NCI-H1105 treated with DMSO at 0.1 percent for 48 hours (cell line): ENCODE measurements around the gene MED15.

ENCODE experiments used
- DNase-seq: peaks from one replicate; lab custom pipeline; 2025; lab: John Stamatoyannopoulos, UW

The MED15 gene

DNA sequence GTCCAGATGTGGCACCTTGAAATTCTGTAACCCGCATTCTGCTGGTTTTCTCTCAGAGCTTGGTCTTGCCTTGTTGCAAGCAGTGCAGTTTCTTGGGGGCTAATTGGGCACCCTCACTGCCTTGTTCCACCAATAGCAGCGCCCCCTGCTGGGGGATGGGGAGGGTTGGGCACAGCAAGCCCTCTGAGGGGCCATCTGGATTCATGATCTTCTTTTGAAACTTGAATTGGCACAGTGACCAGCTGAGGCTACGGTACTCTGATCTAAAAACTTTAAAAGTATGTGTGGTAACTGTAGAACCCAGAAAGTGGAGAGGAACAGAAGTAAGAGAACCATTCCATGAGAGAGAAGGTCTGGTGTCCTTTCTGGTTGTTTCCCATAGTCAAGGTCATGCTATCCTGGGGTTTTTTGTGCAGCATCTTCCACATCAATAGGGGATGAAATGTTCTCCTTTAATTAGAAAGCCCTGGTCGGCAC is 64.2 kb downstream of the MED15 start:
- no peak for DNase-seq

DNA sequence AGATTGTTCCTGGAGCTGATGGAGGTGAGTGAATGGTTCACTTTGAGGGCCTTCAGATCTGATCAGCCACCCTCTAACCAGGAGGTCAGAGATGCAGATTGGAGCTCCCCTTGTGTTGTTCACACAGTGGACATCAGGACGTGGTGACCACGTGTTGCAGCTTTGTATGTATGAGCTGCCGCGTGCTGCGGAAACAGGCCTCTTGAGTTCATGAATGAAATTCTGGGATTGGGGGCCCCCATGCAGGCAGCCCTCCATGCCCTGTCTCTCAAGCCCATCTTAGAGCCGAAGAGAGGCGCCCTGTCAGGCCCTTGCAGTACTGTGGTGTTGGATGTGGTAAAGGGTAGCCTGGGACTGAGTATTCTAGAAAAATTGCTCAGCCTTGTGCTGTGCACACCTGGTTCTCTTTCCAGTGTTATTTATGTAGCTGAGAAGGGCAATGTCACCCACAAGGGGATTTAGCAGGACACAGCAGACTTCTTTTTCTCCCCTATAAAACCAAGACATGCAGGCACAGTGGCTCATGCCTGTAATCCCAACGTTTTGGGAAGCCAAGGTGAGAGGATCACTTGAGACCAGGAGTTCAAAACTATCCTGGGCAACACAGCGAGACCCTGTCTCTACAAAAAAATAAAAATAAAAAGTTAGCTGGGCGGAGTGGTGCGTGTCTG is 64.9 kb downstream of the MED15 start:
- no peak for DNase-seq

DNA sequence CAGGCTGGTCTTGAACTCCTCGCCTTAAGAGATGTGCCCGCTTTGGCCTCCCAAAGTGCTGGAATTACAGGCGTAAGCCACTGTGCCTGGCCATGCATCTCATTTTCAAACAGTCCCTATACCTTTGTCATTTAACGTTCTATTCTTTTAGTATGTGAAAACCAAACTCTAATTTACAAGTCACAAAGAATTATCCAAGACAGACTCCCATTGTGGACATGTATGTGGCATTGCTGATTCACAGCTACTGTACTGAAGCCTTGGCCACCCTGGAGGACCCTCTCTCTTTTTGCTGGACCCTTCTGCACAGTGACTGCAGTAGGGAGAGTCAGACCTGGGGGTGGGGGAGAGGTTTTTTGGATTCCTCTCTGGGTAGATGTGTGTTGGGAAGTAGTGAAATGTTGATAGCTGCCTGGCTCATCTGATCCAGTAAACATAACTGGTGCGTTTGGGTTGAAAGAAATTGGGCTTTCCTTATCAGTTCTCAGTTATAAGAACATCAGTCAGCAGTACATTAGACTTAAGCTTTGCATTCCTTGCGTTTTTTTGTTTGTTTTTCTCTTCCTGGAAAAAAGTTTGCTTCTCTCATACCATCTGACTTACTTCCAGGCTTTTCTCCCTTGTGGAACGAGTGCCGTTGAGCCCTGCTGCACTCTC is 65.9 kb downstream of the MED15 start:
- no peak for DNase-seq

DNA sequence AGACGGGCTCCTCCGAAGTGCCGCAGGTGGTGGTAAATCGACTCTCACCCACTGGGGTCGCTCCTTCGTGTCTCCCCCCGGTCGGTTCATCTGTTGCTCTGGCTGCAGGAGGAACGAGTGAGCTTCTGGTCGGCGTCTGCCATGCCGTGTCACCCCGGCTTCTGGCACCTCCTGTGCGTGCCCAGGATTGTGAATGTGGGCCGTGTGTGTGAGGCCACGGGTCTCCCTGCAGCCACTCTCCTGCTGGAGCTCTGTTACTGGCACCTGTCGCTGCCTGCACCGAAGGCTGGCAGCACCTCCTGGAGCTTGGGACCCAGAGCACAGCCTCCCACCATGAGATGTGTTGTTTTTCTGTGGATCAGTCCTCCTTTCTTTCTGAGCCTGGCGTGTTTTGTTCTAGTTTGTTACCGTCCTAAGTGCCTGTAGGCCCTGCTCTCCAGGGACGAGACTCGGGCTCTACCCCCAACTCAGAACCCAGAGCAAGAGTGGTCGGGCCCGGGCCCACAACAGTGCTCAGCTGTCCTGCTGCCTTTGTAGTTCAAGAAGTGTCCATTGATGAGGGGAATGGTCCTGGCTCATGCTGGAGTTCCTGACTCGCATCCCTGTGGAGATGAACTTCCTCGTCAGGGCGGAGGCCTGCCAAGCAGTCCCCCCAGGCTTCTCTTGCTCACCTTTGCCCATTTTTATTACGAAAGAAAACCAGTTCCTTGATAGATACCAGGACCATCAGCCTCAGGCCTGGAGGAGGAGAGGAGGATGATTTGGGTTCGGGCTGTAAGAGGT is 66.6 kb downstream of the MED15 start:
- DNase-seq: no peak

DNA sequence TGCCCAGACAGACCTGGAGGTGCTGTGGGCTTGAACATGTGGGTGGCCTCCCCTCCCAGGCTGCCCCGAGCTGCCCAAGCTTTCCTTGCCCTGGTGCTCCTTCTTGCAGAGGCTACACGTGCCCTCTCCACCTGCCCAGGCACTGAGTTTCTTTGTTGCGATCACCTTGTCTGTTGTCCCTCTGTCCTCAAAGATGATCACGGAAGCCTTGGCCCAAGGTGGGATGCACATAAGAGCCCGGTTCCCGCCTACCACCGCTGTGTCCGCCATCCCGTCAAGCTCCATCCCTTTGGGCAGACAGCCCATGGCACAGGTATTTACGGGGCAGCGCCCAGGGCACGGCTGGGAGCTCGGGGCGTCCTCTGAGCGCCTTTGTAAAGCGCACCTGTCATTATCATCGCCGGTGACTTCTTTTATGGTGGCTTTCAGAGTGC is 67.5 kb downstream of the MED15 start:
- no peak for DNase-seq

DNA sequence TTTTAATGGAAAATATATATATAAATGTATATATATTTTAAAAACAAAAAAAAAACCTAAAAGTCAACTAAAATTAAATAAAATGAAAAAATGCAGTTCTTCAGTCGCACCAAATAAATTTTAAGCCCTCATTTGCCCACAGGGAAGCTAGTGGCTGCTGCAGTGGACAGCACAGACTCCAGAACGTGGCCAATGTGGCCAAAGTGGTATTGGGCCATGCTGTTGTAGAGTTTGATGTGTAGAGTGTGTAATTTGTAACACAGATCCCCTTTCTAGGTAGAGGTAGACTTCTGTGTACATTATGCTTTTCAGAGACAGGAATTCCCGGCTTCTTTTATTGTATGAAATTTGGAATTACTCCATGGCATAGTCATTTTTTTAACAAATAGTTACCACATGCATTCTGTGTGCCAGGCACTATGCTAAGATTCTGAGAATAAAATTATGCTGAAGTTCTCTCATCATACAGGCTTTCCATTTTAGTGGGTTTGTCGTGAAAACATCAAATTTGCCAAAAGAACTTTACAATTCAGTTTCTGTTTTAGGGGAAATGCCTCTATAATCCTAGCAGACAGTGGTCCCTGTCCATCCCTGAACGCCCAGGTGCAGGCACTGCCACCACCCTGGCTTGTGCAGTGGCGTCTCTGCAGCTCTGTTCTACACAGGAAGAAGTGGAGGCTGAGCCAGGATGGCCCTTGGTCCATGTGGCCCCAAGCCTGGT is 68.5 kb downstream of the MED15 start:
- DNase-seq: no peak

DNA sequence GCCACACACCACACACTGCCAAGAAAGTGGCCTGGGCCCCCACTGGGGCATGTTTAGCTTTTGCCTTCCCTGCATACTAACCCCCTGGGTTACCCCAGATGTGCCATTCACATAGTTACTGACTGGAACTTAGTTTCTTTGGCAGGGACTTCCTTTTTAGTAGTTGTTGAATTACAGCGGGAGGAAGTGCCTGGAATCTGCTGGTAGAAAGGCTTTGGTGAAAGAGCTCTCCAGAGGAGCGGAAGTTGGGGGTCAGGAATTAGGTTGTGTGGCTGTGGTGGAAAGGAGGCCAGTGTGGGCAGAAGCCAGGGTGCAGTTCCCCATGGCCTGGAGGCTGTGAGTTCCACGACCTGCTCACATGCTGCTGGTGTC is 69.0 kb downstream of the MED15 start:
- no peak for DNase-seq

DNA sequence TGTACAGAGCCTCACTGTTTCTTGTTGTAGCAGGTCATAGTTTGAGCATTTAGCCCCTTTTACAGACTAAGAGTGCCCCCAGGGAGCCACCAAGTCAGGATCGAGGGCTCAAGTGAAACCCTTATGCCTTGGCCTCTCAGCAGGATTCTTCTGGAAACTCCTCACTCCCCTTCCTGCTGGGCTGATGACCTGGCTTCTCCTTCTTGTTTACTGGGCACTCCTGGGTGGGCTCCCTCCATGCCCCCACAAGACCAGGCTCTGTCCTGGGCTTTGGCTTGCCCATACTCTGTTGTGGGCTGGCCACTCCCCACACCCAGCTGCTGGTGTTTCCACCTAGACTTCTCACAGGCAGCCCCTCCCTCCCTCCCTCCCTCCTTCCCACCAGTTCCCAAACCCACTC is 69.6 kb downstream of the MED15 start:
- DNase-seq: no peak

DNA sequence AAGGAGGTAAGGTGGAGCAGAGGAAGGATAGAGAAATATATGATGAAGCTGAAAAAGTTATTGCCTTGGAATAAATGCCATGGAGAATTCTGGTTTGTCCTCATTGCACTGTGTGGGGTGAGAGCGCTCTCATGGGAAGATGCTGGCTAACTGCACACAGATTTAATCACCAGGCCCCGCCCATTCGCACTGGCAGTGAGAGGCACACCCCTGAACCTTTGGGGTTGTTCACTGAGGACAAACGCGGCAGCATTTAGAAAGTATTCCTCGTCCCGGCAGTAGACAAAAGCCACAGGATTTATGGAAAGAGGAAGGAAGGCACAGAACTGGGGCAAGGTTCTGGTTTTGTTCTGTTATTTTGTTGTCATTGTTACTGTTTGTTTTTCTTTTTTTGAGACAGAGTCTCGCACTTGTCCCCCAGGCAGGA is 70.2 kb downstream of the MED15 start:
- no peak for DNase-seq

DNA sequence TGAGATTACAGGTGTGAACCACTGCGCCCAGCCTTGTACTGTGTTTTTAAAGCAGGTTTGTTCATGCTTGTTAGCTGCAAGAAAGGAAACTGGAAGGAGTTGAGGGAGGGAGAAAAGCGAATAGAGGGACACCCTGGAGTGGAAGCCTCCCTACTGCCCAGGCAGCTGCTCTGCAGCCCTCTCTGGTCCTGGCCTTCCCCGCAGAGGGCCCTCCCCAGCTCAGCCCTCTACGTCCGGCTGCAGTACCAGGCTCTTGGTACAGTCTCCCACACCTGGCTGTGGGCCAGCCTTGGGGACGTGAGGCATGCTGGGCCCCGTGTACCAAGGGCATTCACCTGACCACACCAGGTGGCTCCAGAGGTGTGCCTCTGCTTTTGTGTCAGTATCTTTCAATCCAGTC is 70.8 kb downstream of the MED15 start:
- DNase-seq: no peak

DNA sequence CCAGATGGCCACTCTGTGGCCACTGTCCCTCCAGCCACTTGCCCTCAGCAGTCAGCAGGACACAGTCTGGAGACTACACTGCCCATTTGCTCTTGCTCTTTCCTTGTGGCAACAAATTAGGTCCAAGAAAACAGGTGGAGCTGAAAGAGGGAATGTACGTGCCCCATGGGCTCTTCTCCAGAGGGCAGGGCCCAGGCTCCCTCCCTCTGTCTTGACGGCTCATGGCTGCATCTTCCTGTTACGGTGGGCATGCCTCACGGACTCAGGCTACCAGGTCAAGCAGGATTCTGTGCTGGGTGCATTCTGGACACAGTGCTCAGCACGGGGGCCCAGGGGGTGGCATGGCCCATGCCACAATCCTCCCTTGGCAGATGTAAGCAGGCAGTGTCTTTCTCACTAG is 71.3 kb downstream of the MED15 start:
- DNase-seq: no peak

DNA sequence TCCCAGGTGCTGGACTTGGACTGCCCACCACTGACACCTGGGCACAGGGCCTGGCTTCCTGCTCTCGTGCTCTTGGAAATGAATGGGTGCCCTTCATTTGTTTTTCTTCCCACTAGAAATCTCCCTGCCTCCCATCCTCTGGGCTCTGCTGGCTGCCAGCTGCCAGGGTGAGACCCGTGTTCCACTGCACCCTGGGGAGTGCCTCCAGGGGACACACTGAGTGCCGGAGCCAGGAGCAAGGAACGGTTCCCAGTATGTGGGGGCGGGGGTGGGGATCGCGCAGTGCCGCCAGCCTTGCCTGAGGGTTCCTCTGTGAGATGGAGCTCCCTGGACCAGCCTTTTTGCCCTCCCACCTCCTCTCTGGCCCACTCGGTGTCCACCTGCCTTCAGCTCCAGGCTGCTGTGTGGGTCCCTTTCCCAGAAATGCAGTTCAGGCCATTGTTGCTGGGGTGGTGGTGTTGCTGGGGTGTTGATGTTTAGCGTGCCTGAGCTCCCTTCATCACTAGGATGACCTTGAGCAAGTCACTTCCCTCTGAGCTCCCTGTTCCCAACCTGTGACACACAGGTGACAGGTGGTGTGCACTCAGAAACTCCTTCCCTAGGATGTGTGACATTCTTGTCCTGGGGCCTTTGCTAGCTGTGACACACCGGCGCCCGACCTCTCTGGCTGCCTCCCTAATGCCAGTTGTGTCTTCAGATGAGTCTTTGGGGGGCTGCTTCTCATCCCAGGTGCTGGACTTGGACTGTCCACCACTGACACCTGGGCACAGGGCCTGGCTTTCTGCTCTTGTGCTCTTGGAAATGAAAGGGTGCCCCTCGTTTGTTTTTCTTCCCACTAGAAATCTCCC is 72.1 kb downstream of the MED15 start:
- no peak for DNase-seq

DNA sequence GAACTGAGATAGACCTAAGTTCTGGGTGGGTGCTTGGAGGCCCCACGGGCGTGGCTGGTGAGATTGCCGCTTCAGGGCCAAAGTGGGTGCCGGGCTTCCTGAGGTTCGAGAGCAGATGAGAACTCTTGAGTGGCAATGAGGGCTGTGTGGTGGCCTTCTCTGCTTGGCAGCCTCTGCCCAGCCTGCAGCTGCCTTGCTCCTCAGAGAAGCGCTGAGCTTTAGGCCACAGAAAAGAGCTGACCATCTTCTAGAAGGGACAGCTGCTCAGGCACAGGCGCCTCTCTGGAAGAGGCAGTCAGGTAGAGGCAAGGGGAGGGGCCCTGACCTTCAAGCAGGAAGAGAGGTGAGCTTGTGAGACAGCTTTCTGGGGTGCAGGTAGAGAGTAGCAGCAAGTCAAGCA is 72.8 kb downstream of the MED15 start:
- DNase-seq: no peak

DNA sequence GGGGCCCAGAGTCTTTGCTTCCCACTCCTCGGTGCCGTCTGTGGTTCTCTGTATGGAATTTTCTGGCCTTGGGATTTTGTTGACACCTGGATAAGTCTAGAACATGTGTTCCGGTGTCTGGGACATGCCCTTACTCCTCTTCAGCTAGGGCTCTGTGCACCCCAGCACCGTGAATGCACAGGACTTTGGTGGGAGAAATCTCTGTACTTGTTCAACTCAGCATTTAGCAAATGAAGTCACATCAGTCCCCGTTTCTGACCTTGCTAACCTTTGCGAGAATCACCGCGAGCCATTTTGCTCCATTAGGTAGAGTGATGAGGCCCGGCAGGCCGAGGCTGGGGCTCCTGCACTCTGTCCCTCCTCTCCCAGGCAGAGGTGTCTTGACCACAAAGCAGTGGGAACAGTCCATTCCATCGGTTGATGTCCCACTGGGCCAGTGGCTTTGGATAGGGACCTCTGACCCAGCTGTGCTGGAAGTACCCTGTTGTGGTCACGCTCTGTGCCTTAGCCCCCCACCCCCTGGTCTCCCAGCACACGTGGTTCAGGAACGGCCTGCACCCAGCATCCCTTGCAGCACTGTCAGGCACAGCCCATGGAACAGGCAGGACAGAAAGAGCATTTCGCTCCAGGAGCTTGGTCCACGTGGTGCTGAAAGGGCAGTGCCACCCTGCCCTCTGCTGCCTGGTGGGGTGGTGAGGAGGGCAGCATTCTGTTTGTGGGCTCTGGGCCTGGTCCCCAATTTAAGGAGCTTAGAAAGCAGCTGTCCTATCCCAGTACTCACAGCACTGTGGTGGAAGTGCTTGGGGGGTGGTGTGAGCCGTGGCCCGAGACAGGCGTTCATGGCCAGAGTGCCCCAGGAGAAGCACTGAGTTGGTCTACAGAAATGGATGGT is 73.4 kb downstream of the MED15 start:
- DNase-seq: no peak

DNA sequence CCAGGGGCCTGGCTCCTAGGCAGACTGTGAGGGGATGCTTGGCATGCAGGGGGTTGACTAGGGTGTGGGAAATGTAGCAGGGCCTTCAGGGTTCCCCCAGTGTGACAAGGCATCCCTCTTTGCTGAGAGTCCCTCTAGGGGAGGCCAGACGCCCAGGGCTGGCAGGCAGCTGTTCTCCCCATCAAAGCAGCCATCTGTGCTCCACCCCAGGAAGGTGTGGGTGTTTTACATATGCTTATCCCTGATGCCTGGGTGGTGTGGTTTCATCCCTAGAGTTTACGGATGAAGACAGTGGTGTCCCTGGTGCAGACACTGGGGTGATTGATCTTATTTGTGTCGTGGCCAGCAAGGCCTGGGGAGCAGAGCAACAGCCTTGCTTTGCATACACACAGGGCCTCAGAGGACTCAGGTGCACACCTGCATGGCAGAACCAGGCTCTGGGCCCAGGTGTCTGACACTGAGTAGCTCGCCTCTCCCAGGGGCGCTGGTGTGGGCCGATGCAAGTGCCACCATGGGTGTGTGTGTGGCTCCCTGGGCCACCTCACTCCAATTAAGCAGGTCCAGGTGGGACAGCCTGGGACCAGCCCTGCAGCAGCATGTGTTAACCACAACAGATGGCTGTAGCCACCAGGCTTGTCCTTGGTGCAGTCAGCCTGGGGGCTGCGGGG is 74.2 kb downstream of the MED15 start:
- no peak for DNase-seq

DNA sequence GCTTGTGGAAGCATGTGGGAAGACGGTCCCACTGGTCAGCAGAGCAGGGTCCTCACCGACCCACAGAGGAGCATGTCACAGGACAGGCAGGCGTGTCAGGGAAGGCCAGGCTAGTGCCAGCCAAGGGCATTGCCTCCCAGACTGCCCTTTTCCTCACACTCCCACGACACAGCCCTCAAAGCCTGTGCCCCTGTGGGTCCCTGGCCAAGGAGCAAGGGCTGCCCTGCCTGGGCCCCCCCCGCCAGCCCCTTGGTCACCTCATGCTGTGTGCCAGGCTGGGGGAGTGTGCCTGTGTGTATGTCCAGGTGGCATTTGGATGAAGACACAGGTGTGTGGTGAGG is 74.7 kb downstream of the MED15 start:
- DNase-seq: no peak

DNA sequence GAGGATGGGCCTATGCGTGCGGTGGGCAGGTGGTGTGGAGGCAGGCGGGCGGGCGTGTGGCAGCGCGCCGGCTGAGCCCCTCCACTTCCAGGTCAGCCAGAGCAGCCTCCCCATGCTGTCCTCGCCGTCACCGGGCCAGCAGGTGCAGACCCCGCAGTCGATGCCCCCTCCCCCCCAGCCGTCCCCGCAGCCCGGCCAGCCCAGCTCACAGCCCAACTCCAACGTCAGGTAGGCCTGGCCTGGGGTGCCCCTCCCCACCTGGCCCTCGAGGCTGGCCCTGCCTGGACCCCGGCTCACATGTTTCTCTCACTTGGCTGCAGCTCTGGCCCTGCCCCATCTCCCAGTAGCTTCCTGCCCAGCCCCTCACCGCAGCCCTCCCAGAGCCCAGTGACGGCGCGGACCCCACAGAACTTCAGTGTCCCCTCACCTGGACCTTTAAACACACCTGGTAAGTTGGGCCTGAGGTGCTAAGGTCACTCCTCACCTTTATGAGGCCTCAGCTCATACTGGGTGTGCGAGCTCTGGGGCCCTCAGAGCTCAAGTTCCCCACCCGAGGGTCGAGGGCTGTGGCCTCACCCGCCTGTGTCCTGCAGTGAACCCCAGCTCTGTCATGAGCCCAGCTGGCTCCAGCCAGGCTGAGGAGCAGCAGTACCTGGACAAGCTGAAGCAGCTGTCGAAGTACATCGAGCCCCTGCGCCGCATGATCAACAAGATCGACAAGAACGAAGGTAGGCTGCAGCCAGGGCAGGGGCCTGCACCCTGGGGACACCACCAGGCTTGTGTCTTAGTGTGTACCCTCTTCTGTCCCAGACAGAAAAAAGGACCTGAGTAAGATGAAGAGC is 75.3 kb downstream of the MED15 start:
- DNase-seq: no peak

DNA sequence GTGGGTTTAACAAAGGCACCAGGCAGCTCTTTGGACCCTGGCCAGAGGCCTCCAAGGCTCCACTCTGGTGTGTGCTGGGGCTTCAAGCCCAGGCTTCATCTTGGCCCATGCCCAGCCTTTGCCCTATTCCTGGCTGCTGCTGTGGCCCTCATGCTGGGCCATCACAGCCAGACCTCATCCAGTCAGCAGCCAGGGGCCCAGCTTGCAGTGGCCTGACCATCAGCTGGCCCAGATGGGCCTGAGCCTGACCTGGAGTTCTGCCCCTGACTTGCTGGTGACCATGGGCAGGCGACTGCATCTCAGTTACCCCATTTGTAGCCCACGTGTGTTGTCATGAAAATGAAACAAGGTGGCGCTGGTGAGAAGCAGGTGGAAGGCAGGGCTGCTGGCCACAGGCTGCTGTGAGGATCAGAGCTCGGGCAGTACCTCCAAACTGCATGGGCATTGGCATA is 76.1 kb downstream of the MED15 start:
- DNase-seq: no peak
